Uterus (tissue), 4 donors: ENCODE data around the gene ANP32A. TPM values are rescaled to one million over a fixed set of nuclear protein-coding genes. Genes with fewer than 3 reads are reported as not detected.

Source experiments
- DNase-seq, 2 donors: peaks; one replicate each; pipeline ENCODE4 v3.0.0-alpha.2; 2019 to 2020
- H3K27ac ChIP-seq, 2 donors: fragments of 200-600 bp; sonication (generic); 1 replicate in 1 of 2; 2 replicates in 1 of 2; pipeline ENCODE4 v1.5.1; 2016 to 2018
- H3K27me3 ChIP-seq, 2 donors: fragments of 200-600 bp; sonication (generic); one replicate each; pipeline ENCODE4 v1.5.1; 2018 to 2019; ENCODE audit warnings: control low read depth in 1 of 2
- H3K36me3 ChIP-seq, 2 donors: fragments of 200-600 bp; sonication (generic); one replicate each; pipeline ENCODE4 v1.5.1; 2019; ENCODE audit warnings: control low read depth in 1 of 2
- H3K4me1 ChIP-seq, 2 donors: fragments of 200-600 bp; sonication (generic); one replicate each; pipeline ENCODE4 v1.5.1; 2018 to 2019; ENCODE audit warnings: control low read depth in 1 of 2
- H3K4me3 ChIP-seq, 2 donors: fragments of 200-600 bp; sonication (generic); 1 replicate in 1 of 2; 2 replicates in 1 of 2; pipeline ENCODE4 v1.5.1; 2018 to 2019; ENCODE audit warnings: mild to moderate bottlenecking in 1 of 2
- H3K9me3 ChIP-seq, 2 donors: fragments of 200-600 bp; sonication (generic); one replicate each; pipeline ENCODE4 v1.5.1; 2019; ENCODE audit warnings: control low read depth in 1 of 2
- POLR2A ChIP-seq, 2 donors: fragments of 450-650 bp; IDR thresholded peaks; one replicate each; pipeline ENCODE4 v1.6.1; 2016; ENCODE audit warnings: antibody characterized with exemption in 2 of 2, mild to moderate bottlenecking in 1 of 2, moderate library complexity in 1 of 2
- intact Hi-C: fragments of 100-400 bp; cut with DNase I; formaldehyde crosslinking; loops from one replicate; pipeline ENCODE4 v1.15.1; 2023; ENCODE audit warnings: low total_unique reads
- total RNA-seq, 4 donors: library from RNA; depleted of rRNA in 3 of 4; stranded (reverse); fragments of >200 nt in 3 of 4; gene quantifications; one replicate each; pipeline versions ENCODE4 v1.1.0 to v1.2.4, GENCODE V29; 2014 to 2023
- TF ChIP-seq, protein P1 (sequence below), 4 experiments: fragments of 200-600 bp in 2 of 4; fragments of 450-650 bp in 2 of 4; sonication (generic) in 2 of 4; IDR thresholded peaks; one replicate each; pipeline ENCODE4 v1.5.1; 2016 to 2019; ENCODE audit warnings: antibody characterized with exemption in 4 of 4, mild to moderate bottlenecking in 2 of 4, moderate library complexity in 1 of 4
- donor health status: DM: yes; HTN: yes; CAD: no.

Gene ANP32A
- total RNA-seq, 4 donors from 2014 or later = 32.1 to 117 (median 105) TPM

DNA sequence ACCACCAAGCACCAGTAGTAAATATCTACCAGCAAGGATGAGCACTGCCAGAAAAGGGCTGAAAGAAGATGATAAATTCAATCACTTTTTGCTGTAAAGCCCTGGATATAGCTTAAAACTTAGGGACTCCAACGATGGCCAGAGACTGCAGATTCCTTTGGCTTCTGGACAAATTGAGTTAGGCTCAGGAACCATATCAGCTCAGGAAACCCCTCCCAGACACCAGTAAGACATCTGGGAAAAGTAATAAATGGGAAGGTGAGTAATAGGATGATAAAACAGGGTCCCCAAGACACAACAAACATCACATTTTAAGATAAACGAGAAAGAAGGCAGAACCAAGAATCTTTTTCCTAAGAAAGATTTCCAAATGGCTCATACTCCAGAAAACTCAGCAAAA, 65.0 kb downstream of the ANP32A start:
- DNase-seq = no peak
- H3K27me3 ChIP-seq = no peaks in the 10 kb centered on the region
- intact Hi-C loops = no loop called here
- TF ChIP-seq POLR2A (IDR thresholded peaks at IDR 0.05) = no peak
- TF ChIP-seq, protein P1, sequence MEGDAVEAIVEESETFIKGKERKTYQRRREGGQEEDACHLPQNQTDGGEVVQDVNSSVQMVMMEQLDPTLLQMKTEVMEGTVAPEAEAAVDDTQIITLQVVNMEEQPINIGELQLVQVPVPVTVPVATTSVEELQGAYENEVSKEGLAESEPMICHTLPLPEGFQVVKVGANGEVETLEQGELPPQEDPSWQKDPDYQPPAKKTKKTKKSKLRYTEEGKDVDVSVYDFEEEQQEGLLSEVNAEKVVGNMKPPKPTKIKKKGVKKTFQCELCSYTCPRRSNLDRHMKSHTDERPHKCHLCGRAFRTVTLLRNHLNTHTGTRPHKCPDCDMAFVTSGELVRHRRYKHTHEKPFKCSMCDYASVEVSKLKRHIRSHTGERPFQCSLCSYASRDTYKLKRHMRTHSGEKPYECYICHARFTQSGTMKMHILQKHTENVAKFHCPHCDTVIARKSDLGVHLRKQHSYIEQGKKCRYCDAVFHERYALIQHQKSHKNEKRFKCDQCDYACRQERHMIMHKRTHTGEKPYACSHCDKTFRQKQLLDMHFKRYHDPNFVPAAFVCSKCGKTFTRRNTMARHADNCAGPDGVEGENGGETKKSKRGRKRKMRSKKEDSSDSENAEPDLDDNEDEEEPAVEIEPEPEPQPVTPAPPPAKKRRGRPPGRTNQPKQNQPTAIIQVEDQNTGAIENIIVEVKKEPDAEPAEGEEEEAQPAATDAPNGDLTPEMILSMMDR (IDR thresholded peaks at IDR 0.05) = no peak
- H3K27ac ChIP-seq = no peak overlapping the region
- H3K9me3 ChIP-seq = no peaks in the 10 kb centered on the region
- H3K4me3 ChIP-seq = no peak overlapping the region
- H3K4me1 ChIP-seq = no peaks in the 10 kb centered on the region
- H3K36me3 ChIP-seq = no peaks in the 10 kb centered on the region

DNA sequence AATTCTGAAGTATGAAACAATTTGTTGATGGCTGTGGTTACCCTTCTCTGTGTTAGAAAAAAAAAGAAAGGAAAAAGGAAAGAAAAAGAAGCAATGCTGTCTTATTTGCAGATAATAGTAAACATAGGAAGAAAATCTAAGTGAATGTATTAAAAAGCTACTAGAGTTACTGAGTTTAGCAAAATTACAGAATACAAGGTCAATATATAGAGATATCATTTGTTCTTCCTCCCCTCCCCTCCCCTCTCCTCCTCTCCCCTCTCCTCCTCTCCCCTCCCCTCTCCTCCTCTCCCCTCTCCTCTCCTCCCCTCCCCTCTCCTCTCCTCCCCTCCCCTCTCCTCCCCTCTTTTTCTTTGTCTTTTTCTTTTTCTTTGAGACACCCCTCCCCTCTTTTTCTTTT, 69.1 kb downstream of the ANP32A start:
- no peaks in the 10 kb centered on the region for H3K4me1 ChIP-seq
- no peak for TF ChIP-seq POLR2A (IDR thresholded peaks at IDR 0.05)
- TF ChIP-seq, protein P1 (IDR thresholded peaks at IDR 0.05) = no peak
- H3K4me3 ChIP-seq = no peak overlapping the region
- no peak overlapping the region for H3K27ac ChIP-seq
- no peaks in the 10 kb centered on the region for H3K27me3 ChIP-seq
- H3K36me3 ChIP-seq = no peaks in the 10 kb centered on the region
- no peak for DNase-seq
- intact Hi-C loops = no loop called here
- H3K9me3 ChIP-seq = no peaks in the 10 kb centered on the region

DNA sequence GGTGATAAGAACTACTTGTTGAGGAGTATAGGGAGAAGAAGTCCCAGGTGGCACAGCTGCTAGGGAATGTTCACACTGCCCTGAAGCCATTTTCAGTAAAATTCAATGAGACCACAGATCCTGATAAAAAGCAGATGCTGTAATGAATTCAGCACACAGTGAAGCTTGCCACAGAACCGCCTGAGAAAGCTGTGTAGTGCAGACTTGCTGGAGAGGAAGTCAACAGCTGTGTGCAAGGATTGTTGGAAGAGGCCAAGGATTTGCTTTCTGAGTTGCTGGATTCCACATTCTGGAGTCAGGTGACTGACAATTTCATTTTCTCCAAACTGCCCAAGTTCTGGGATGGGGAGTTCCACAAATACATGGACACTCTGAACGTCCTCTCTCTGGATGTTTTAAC, 70.9 kb downstream of the ANP32A start:
- H3K4me1 ChIP-seq = no peaks in the 10 kb centered on the region
- H3K27ac ChIP-seq = no peak overlapping the region
- TF ChIP-seq, protein P1 (IDR thresholded peaks at IDR 0.05) = no peak
- no peak for TF ChIP-seq POLR2A (IDR thresholded peaks at IDR 0.05)
- H3K4me3 ChIP-seq = no peak overlapping the region
- H3K36me3 ChIP-seq = no peaks in the 10 kb centered on the region
- intact Hi-C loops = no loop called here
- no peaks in the 10 kb centered on the region for H3K9me3 ChIP-seq
- DNase-seq = no peak
- no peaks in the 10 kb centered on the region for H3K27me3 ChIP-seq

DNA sequence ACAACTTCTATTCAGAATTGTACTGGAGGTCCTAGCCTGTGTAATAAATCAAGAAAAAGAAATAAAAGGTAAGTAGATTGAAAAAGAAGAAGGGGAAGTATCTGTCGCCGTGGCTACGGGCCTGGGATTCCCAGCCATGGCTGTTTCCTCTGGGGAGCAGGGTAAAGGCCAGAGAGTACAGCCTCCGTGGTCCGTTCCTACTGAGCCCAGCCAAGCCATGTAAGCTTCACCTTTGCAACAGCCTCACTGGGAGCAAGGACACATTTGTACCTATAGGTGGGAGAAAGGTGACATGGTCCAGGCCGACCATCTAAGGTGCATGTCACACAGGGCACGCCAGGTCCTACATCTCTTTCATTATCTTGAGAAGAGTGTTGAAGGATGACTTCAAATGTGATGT, 71.3 kb downstream of the ANP32A start:
- no peak for TF ChIP-seq POLR2A (IDR thresholded peaks at IDR 0.05)
- TF ChIP-seq, protein P1 (IDR thresholded peaks at IDR 0.05) = no peak
- no peak for DNase-seq
- H3K4me1 ChIP-seq = no peaks in the 10 kb centered on the region
- no peak overlapping the region for H3K4me3 ChIP-seq
- no peaks in the 10 kb centered on the region for H3K27me3 ChIP-seq
- no peaks in the 10 kb centered on the region for H3K36me3 ChIP-seq
- no peak overlapping the region for H3K27ac ChIP-seq
- no peaks in the 10 kb centered on the region for H3K9me3 ChIP-seq
- intact Hi-C loops = no loop called here

DNA sequence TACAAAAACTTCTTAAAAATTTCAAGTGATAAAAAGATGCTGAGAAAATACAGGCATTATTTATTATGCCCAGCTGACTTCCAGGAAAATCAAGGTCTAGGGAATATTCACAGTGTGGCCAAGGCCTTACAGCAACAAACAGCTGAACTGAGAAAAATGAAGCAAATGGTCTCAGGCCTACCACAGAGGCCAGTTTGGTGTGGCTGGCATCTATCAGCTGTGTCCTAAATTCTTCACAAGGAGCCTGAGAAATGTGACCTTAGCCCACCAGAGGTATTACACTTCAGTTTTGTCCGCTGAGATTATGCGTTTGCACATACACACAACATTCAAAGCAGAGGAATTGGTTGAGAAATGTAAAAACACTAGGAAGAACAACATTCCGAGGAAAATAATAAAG, 77.4 kb downstream of the ANP32A start:
- intact Hi-C loops = no loop called here
- Histone ChIP-seq H3K27ac (no peak overlapping the region), H3K4me1 (no peaks in the 10 kb centered on the region), H3K27me3 (no peaks in the 10 kb centered on the region), H3K4me3 (no peak overlapping the region), H3K36me3 (no peaks in the 10 kb centered on the region), H3K9me3 (no peaks in the 10 kb centered on the region)
- TF ChIP-seq, protein P1 (IDR thresholded peaks at IDR 0.05) = no peak
- TF ChIP-seq POLR2A (IDR thresholded peaks at IDR 0.05) = no peak
- no peak for DNase-seq
